GM12891 (cell line): ENCODE measurements around the gene SEMA4D.

ENCODE experiments used
- POLR2A ChIP-seq: IDR thresholded peaks from 2 replicates; pipeline ENCODE4 v1.6.1; 2011; ENCODE audit warnings: low read depth, low read length, control low read depth
- POLR2AphosphoS5 ChIP-seq: IDR thresholded peaks from 2 replicates; pipeline ENCODE4 v1.6.1; 2011; ENCODE audit warnings: low read depth, low read length, control low read depth
- POU2F2 ChIP-seq: IDR thresholded peaks from 2 replicates; pipeline ENCODE4 v1.6.1; 2011; ENCODE audit warnings: low read depth, mild to moderate bottlenecking, control low read depth, low read length, moderate library complexity
- SPI1 ChIP-seq: IDR thresholded peaks from 2 replicates; pipeline ENCODE4 v1.6.1; 2011; ENCODE audit warnings: low read depth, low read length, control low read depth
- TAF1 ChIP-seq: IDR thresholded peaks from 2 replicates; pipeline ENCODE4 v1.6.1; 2011; ENCODE audit warnings: low read depth, low read length, control low read depth

- TF ChIP-seq POU2F2, result no peak
- no peak for TF ChIP-seq POLR2A
- TF ChIP-seq POLR2AphosphoS5, result no peak
- TF ChIP-seq TAF1, result no peak
- TF ChIP-seq SPI1, result peak; percentile 64
These were observed 77.9 kb downstream of the SEMA4D start for GRCh38 chr9:89419978-89420394.
